HG02588 (cell line): Measurements from ENCODE around the gene CCR6.
"Not testable (repeated sequence)": the region's sequence is repeated elsewhere in the genome, so short reads cannot be mapped to it uniquely, and the experiment has no call there.

Experiments
- ATAC-seq: cut with Tn5 transposase; IDR thresholded peaks from one replicate; pipeline ENCODE4 v1.9.1; 2021; ENCODE audit warnings: mild to moderate bottlenecking, moderate library complexity; ENCODE audit not compliant: unreplicated experiment

CCR6 gene

DNA sequence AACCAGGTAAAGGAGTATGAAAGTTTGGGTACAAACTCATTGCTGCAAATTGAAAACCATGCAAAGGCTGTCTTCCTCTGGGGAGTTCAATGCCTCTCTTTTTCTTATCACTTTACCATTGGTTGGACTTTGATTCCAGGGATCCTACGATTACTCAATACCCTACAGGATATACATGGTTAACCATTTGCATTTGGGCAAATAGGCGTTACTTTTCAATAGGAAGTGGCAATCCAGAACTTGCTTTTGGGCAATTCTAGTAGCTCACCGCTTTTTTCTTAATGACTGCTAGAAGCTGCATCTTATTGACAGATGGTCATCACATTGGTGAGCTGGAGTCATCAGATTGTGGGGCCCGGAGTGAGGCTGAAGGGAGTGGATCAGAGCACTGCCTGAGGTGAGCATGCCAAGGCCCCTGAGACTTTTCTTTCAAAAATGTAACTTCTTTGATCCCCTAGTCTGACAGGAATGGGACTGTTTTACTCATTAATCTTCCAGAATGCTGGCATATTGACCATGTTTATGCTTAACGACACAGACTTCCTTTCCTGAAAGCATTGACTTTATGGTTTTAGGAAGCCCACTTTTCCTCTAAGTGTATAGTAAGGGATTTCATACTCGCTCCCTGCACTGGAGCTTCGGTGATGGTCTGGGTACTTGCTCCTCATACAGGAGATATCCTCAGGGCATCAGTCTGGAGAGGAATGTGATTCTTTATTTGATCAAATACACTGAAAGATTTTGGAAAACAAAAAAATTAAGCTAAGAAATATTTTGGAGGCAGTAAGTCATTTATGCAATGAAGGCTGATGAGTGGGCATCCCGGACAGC, at the start of gene CCR6:
CCR6 (plus strand) TSS at position 270 of the 831 bp plus-strand sequence. CDS start 13,039 bp downstream, outside the sequence.
- no peak for ATAC-seq

DNA sequence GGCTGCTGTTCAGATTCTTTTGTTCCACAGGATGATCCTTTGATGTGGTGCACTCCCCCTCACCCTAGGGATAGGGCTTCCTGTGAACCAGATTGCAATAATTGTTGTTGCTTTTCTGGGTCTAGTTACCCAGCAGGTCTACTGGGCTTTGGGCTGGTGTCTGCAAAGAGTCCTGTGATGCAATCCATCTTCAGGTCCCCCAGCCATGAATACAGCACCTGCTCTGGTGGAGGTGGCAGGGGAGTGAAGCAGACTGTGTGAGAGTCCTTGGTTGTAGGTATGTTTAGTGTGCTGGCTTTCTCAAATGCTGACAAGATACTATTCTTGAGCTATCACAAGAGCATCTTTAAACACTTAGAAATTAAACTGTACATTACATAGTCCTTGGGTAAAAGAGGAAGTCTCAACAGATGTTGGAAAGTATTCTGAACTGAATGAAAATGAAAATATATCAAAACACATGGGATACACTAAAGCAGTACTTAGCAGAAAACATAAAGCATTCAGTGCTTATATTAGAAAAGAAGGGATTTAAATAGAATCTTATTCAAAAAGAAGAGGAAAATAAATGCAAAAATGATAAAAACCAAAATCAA, 49.1 kb upstream of the CCR6 start:
- no peak for ATAC-seq

DNA sequence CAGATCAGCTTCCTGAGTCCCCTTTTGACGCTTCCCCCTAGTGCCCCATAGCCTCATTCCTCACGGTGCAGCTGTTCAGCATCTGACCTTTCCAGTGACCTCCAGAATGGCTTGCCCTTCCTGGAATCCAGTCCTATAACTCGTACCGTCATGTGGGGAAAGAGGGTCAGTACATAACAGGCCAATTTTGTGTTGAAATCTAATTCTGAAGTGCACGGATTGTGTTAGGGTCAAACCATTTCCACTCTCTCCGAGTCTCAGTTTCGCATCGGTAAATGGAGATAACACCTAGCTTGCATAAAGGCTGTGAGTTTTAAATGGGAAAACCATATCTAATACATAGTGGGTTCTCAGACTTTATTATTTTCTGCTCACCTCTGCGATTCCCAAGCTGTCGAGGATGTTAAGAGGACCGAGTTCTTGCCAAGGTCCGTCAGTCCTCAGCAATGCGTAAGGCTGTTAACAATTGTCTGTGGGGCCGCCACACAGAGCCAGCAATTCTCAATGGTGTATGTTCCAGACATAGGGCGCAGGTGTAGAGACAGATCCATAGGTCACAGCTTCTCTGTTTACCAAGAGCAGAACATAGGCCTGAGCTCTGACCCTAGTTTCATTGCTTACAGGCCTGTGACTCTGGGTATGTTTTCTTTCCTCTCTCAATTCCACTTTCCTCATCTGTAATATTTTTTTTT, 45.5 kb upstream of the CCR6 start:
- ATAC-seq = no peak

DNA sequence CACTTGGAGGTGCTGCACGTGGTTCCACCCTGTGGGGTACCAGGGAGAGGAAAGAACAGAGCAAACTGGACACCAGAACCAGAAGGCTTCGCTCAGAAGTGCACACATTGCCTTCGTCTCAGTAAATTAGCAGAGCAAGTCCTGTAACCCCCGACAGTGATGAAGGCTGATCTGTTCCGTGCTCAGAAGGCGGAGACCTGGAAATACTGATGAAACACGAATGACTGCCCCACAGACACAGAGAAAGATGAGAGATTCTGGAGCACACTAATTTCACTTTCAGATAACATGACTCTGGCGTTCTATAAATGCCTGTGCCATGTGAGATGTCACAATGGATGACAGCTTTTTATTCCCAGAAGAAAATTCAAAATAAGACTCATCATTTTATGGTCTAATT, 44.2 kb upstream of the CCR6 start:
- no peak for ATAC-seq

DNA sequence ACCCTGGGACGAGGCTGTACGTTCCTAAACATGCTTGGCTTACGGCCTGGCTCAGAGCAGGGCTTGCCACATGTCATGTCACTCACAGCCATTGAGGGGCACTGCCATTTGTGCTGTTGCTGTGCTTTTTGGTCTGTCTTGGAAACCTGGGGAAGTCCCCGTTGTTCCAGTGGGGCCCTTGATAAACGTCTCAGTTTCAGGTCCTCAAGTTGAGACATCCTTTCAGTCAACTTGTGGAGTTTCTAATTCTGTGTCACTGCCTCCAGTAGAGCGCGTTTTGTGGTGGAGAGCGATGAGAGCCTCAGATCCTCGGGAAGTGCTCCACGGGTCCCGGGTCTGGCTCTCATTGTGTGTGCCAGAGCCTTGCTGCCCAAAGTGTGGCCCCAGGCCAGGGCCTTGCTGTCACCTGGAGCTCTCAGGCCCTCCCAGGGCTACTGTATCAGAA, 43.0 kb upstream of the CCR6 start:
- ATAC-seq = peak; percentile 100

DNA sequence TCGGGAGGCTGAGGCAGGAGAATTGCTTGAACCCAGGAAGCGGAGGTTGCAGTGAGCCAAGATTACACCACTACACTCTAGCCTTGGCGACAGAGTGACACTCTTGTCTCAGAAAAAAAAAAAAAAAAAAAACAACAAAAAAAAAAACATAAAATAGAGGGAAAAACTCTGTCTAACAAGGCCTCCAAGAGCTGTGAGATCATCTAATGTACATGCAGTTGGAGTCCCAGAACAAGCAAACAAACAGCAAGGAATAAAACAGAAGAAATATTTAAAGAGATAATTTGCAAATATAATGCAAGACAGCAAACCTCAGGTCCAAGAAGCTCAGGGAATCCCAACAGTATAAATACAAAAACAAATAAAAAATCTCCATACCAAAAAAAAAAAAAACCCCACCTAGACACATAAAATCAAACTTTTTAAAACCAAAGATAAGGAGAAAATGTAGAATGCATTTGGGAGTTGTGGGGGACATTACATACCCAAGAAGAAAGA, 35.0 kb upstream of the CCR6 start:
- ATAC-seq = no peak

DNA sequence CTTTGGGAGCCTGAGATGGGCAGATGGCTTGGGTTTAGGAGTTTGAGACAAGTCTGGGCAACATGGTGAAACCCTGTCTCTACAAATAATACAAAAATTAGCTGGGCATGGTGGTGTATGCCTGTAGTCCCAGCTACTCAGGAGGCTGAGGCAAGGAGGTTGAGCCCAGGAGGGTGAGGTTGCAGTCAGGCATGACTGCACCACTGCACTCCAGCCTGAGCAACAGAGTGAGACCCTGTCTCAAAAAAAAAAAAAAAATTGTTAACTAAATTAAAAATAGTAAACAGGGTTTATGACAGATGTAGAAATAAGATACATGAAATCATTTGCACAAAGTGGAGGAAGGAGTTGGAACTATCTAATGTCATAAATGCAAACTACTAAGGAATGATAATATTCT, 34.2 kb upstream of the CCR6 start:
- not testable (repeated sequence) for ATAC-seq

DNA sequence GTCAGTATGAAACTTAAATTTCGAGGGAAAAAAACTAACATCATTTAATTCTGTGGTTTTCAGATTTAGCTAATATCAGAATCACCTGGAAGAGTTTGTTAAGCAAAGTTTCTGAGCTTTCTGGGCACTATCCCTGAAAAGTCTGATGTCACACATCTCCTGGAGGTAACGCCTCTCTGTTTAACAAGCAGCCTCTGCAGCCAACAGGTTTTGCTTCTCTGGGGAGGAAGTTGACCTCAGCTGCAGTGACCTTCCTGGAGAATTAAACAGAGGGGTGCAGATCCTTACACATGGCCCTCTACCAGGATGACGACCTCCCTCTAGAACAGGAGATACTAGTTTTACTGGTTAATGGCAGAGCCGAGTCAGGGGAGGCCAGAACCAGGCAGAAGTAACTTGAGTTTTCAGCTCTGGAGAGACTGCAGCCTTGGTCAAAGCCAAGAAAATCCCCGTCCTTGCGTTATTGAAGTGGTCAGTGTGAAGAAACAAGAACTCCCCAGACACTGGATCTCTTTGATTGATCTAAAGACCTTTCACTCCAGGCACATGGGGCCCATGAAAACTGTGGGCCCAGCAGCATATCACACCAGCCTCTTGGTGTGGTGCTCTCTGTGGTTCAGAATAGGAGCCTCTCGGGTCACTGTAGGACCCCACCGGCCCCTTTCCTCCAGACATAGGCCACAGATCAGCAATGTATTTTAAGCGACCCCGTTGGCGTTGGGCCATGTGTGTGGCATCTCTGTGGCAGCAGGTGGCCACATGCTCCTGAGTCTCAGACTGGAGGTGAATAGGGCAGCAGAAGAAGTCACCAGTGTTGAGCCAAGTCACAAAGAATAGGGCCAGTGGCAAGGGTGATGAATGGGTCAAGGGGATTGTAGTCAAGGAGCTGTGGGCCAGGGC, 33.4 kb upstream of the CCR6 start:
- no peak for ATAC-seq

DNA sequence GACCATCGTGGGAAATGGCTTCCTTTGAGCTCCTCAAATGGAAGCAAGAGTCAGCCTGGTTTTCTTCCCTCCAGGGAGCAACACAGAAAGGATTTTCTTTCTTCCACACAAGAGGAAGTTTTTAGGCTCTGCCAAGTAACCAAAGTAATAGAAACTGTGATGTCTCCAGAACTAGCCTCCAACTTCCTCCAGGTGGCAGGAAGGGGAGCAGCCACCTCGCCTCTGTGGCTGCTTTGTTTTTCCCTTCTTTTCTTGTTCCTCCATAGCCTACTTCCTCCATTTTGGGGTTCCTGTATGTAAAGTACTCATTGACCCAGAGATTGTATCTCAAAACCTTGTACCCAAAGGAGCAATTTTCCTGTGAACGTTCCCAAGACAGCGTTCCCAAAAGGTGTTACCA, 32.7 kb upstream of the CCR6 start:
- no peak for ATAC-seq

DNA sequence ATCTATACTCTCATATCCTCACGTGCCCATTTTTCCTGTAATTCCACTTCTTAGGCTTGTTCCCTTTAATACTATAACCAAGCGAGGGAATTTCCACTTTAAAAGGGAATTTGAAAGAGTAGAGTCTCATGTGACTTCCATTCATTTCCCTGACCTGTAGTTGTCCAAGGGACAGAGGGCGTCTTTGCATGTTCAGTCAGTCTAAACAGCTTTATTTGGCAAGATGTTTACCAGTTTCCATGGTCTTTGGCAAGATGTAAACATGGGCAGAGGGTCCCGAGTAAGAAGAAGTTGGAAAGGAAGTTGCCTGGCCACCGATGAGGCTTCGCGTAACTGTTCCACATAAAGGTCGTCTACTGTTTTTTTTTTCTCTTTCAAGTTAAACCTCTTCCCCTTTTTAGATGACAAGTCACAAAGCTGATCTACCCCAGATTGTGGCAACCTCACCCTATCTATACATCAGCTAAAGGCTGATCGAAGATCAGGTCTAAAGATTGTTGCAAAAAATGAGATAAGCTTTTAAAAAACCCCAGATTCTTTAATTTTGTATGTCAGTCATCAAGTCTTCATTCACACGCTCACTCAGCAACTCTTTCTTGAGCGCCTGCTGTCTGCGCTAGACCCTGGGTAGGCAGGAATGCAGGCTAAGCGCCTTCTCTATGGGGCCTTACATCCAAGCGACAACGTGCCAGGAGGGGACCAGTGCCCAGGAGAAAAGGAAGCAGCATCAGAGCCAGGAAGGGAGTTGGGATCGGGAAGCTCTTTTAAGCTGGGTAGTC, 31.7 kb upstream of the CCR6 start:
- ATAC-seq = no peak

DNA sequence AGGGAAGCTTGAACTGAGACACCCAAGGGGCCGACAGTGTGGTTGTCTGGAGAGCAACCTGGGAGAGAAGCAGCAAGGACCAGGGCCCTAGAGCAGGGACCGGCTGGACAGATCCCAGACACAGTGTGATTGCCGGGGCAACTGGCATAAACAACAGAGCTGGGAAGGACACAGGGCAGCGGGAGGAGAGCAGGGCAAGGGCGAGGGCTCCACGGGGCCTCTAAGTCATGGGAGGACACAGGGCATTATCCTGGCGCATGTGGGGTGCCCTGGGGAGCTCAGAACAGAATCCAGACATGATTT, 31.1 kb upstream of the CCR6 start:
- ATAC-seq = no peak

DNA sequence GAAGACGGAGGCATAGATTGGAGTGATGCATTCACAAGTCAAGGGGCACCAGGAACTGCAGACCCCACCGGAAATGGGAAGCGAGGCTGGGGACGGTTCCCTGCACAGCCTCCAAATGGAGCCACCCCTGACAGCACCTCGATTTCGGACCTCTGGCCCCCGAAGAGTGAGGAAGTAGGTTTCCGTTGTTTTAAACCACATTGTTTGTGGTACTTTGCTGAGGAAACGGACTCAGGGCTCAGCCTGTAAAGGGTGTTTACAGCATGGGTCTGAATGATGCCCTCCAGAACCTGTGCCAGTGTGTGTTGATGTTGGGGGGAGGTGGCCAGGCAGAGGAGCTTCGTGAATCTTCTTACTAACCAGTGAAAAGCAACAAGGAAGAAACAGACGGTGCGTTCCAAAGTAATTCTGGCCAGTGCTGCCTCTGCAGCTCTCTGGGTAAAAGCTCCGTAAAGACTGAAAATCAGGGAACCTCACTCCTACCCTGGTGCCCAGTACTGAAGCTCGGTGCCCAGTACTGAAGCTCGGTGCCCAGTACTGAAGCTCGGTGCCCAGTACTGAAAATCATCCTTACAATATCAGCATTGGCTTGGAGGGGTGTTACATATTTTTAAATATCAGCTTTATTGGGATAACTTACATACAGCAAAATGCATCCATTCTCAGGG, 30.1 kb upstream of the CCR6 start:
- no peak for ATAC-seq

DNA sequence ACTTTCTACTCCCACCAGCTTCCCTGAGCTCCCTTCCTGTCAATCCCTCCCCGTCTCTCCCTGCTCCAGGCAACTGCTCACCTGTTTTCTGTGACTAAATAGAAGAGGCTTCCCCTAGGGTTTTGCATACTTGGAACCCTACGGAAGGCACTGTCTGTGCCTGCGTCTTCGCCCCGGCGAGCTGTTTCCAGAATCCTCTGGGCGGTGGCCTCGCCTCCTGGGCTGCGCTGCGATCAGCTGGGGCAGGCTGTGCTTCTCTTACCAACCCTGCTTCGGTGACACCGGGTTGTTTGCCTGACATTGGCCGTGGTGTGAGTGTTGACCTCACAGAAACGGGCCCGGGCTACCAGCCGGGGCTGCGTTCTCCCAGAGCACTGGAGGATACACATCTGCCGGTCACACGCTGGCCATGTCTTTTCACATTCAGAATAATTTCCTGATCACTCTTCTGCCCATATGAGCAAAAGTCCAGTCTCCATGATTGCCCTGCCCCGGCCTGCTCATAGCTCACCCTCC, 29.4 kb upstream of the CCR6 start:
- peak; percentile 15 for ATAC-seq

DNA sequence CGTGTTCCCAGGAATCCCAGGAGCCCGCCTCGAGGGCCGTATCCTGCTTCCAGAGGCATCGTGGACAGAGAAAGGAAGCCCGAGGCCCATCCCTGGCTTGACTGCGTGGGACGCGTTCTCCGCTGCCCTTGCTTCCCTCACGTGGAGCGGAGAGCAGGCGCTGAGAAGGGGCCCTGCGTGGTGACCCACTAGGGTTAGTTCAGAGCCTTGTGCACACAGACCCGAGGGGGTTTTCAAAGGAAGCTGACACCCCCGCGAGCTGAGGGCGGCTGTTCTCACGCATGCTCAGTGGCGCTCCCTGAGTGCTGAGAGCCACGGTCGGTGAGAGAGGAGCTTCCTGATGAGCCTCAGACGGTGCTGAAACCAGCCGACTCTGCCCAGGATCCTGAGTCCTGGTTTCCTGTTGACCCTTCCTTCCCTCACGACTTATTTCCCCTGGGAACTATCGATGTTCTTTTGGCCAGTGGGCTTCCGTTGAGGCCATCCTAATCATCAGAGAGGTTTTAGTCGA, 28.9 kb upstream of the CCR6 start:
- ATAC-seq = peak; percentile 47

DNA sequence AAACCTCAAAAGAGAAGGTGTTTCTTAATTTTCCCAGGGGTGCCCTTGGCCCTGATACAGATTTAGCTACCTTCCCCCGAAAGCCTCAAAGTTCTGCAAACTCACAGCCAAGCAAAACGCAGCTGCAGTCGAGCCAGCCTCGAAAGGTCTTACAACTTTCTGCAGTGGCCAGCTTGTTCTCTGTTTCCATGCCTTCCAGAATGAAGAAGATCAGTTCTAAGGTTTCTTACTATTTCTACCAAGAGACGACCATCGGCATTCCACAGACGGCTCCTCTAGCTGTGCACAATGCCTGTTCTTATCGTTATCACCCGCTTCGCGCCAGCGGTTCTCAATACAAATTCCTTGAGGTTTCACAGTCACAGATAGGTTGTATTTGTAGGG, 28.5 kb upstream of the CCR6 start:
- ATAC-seq = peak; percentile 20

DNA sequence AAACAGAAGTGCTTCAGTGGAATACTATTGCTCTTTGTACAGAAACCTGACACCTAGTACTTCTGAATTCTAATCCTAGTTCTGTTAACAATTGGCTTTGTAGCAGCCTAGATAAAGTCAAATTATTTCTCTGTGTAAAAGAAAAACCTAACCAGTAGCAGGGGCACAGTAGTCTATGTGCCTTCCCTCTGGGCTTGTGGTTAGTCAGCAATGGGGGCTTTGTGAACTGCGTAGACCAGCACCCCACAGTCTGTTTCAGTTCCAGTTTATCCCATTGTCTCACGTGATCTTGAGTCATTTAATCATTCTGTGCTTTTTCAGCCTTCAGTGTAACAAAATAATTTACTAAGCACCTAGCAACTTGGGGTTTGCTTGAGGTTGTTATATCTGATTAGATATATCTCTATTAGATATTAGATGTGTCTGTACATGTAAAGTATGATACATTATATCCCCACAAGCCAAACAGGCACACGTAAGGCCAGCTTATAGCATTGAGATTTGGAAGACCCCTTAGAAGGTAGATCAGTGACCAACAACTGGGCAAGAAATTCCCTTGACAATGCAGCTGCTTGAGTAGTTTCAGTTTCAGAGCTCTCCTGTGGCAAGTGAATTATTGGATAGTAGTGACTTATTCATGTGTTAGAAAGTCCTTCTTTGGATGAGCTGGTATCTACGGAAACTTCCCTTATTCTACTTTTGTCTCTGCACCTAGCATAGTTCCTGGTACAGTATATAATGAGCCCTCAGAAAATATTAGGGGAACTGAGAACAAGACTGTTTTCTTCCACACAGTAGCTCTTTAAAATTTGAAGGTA, 27.9 kb upstream of the CCR6 start:
- peak; percentile 46 for ATAC-seq

DNA sequence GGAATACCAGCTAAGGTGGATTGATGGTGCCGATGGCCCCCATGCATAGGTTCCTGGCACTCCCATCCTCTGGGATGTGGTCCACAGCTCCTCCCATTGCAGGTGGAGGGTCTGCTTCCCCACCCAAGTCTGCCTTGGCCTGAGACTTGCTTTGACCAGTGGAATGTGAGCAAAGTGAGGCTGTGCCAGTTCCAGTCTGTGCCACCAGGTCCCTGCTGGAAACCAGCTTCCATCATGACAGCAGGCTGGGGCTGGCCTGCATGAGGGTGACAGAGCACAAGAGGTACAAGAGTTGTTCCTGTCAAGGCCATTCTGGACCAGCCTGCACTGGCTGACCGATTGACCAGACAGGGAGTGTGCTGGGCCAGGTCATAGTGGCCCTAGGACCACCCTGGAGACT, 27.0 kb upstream of the CCR6 start:
- ATAC-seq = no peak

DNA sequence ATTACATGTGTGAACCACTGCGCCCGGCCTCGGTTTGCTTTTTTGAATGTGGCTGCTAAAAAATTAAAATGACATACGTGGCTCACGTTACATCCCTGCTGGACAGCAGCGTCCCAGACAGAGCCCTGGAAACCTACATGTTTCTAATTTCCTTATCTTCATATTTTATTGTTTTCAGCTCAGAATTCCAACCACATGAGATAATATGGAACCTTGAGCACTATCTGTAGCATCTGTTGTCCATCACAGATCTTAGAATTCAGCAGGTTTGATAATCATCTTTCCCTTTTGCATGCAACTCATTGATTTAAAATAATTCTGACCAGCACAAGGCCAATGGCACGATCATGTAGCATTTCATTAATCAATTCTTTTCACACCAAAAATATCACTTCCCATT, 25.9 kb upstream of the CCR6 start:
- no peak for ATAC-seq
